ENCODE measurements around the gene CAMK2A. TPM values are rescaled to one million over a fixed set of nuclear protein-coding genes. Genes with fewer than 3 reads are reported as not detected.

The CAMK2A gene
- total RNA-seq, 6 experiments from 2014 or later: 0.10 to 0.26 (median 0.23) TPM; not detected in 3

GRCh38 chr5:150186137-150186536 lies 103.4 kb downstream of the CAMK2A start:
- ATAC-seq (peak in 2 of 4 donors; percentile 7 to 46), DNase-seq (no peak)
- H3K4me1 ChIP-seq: peaks cover 0 to 16% (median 7%) of the 10 kb centered on the region in 4 donors
- no peak for TF ChIP-seq POLR2A (IDR thresholded peaks at IDR 0.05)
- TF ChIP-seq, protein P1, sequence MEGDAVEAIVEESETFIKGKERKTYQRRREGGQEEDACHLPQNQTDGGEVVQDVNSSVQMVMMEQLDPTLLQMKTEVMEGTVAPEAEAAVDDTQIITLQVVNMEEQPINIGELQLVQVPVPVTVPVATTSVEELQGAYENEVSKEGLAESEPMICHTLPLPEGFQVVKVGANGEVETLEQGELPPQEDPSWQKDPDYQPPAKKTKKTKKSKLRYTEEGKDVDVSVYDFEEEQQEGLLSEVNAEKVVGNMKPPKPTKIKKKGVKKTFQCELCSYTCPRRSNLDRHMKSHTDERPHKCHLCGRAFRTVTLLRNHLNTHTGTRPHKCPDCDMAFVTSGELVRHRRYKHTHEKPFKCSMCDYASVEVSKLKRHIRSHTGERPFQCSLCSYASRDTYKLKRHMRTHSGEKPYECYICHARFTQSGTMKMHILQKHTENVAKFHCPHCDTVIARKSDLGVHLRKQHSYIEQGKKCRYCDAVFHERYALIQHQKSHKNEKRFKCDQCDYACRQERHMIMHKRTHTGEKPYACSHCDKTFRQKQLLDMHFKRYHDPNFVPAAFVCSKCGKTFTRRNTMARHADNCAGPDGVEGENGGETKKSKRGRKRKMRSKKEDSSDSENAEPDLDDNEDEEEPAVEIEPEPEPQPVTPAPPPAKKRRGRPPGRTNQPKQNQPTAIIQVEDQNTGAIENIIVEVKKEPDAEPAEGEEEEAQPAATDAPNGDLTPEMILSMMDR (IDR thresholded peaks at IDR 0.05): no peak
- WGBS (ENCODE audit: insufficient coverage, low coverage, low lambda C conversion rate, missing lambda C conversion rate): 90% methylated on average over 2 of the region's 8 CpGs
- H3K4me3 ChIP-seq: no peak overlapping the region
- no peaks in the 10 kb centered on the region for H3K36me3 ChIP-seq
- intact Hi-C loops (cut with DNase I): no loop called here
- no peak overlapping the region for H3K27ac ChIP-seq
- H3K27me3 ChIP-seq: no peaks in the 10 kb centered on the region
- H3K9me3 ChIP-seq: no peaks in the 10 kb centered on the region

GRCh38 chr5:150184990-150185912 lies 104.3 kb downstream of the CAMK2A start:
- no peaks in the 10 kb centered on the region for H3K27me3 ChIP-seq
- H3K4me3 ChIP-seq: no peak overlapping the region
- peaks cover 0 to 16% (median 7%) of the 10 kb centered on the region in 4 donors for H3K4me1 ChIP-seq
- 38% methylated on average over 12 of the region's 12 CpGs for WGBS (ENCODE audit: insufficient coverage, low coverage, low lambda C conversion rate, missing lambda C conversion rate)
- peak; percentile 93 to 96 (median 95) for ATAC-seq
- peak; percentile 62 to 90 (median 84) for DNase-seq
- H3K36me3 ChIP-seq: no peaks in the 10 kb centered on the region
- H3K9me3 ChIP-seq: no peaks in the 10 kb centered on the region
- intact Hi-C loops (cut with DNase I): no loop called here
- TF ChIP-seq POLR2A (IDR thresholded peaks at IDR 0.05): no peak
- TF ChIP-seq, protein P1 (IDR thresholded peaks at IDR 0.05): no peak
- peak overlapping the region in 2 of 3 donors; percentile 24 to 39 for H3K27ac ChIP-seq

DNA sequence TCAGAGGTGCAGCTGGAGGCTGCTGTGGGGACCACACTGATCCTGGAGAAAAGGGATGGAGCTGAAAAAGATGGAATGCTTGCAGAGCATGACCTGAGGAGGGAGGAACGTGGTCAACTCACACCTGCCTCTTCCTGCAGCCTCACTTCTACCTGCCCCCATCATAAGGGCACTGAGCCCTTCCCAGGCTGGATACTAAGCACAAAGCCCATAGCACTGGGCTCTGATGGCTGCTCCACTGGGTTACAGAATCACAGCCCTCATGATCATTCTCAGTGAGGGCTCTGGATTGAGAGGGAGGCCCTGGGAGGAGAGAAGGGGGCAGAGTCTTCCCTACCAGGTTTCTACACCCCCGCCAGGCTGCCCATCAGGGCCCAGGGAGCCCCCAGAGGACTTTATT lies 105.6 kb downstream of the CAMK2A start:
- no peaks in the 10 kb centered on the region for H3K9me3 ChIP-seq
- H3K4me3 ChIP-seq: no peak overlapping the region
- WGBS (ENCODE audit: insufficient coverage, low coverage, low lambda C conversion rate, missing lambda C conversion rate): 17% methylated on average over 1 of the region's 2 CpGs
- intact Hi-C loops (cut with DNase I): no loop called here
- ATAC-seq: no peak
- peaks cover 0 to 16% (median 7%) of the 10 kb centered on the region in 4 donors for H3K4me1 ChIP-seq
- no peak overlapping the region for H3K27ac ChIP-seq
- DNase-seq: no peak
- TF ChIP-seq, protein P1 (IDR thresholded peaks at IDR 0.05): no peak
- no peak for TF ChIP-seq POLR2A (IDR thresholded peaks at IDR 0.05)
- no peaks in the 10 kb centered on the region for H3K27me3 ChIP-seq
- H3K36me3 ChIP-seq: no peaks in the 10 kb centered on the region

- Histone ChIP-seq H3K4me1 (peaks cover 0 to 16% (median 7%) of the 10 kb centered on the region in 4 donors), H3K27me3 (no peaks in the 10 kb centered on the region), H3K36me3 (no peaks in the 10 kb centered on the region), H3K27ac (no peak overlapping the region), H3K9me3 (no peaks in the 10 kb centered on the region), H3K4me3 (no peak overlapping the region)
- TF ChIP-seq, protein P1 (IDR thresholded peaks at IDR 0.05): no peak
- TF ChIP-seq POLR2A (IDR thresholded peaks at IDR 0.05): no peak
- intact Hi-C loops (cut with DNase I): no loop called here
- no peak for DNase-seq
- no peak for ATAC-seq
- WGBS (ENCODE audit: insufficient coverage, low coverage, low lambda C conversion rate, missing lambda C conversion rate): 80% methylated on average over 1 of the region's 12 CpGs
These were observed 106.1 kb downstream of the CAMK2A start for GRCh38 chr5:150183436-150183835.
